ENCODE results near the gene CD99L2. TPM values are rescaled to one million over a fixed set of nuclear protein-coding genes. Genes with fewer than 3 reads are reported as not detected.
A peak's percentile ranks its signal among the peaks of the same experiment; 100 is the strongest.

The CD99L2 gene, protein sequence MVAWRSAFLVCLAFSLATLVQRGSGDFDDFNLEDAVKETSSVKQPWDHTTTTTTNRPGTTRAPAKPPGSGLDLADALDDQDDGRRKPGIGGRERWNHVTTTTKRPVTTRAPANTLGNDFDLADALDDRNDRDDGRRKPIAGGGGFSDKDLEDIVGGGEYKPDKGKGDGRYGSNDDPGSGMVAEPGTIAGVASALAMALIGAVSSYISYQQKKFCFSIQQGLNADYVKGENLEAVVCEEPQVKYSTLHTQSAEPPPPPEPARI
- 10 to 100 TPM; 12.4 to 18.3 TPM for total RNA-seq

DNA sequence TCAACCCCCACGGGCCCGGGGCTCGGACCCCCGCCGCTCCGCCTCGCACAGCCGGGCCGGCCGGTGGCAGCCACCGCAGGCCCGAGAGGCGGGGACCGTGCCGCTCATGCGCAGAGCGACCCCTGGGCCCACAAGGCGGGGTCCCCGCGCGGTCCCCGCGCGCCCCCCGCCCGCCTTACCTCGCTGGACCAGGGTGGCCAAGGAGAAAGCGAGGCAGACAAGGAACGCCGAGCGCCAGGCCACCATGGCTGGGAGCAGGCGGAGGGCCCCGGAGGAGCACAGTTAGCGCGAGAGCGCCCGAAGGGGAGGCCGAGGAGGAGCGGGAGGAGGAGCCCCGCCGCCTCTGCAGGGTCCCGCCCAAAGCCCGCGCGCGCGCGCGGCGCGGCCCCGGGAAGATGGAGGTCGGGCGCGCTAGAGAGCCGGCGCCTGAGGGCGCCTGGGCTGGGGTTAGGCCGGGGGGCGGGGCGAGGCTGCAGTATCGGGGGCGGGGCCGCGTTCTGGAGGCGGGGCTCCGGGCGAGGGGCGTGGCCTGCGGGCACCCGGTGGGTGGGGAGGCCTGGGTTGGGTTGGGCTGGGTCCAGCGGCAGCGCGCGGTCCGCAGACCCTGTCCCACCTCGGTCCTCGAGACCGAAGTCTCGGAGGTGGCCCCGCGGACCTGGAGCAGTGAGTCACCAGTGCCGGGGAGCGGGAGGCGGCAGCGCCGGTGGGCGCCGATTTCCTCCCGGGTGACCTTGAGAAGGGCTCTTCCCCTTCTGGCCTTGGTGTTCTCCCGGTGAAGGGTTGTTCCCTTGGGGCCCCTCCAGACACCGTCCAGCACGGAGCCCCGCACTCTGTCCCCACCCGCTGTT, at the start of gene CD99L2:
Gene CD99L2 (minus strand): TSS at position 326 of the 848 bp plus-strand sequence. CDS start 80 bp downstream, at position 246.
- H3K4me1 Mint-ChIP-seq (ENCODE audit: low read depth): peaks cover 8% of the 10 kb centered on the region
- no peaks in the 10 kb centered on the region for H3K9me3 Mint-ChIP-seq
- no peaks in the 10 kb centered on the region for H3K36me3 Mint-ChIP-seq (ENCODE audit: insufficient read depth in 2 of 2)
- DNase-seq (peak; percentile 90 to 91), ATAC-seq (replicated peaks in 1 of 2) (peak; percentile 96 to 97)
- H3K4me3 Mint-ChIP-seq: peak within 1 kb of the TSS; percentile 85 to 94
- peaks cover 13% of the 10 kb centered on the region for H3K27me3 Mint-ChIP-seq (ENCODE audit: low read depth)
- H3K27ac Mint-ChIP-seq: peak within 1 kb of the TSS; percentile 46

DNA sequence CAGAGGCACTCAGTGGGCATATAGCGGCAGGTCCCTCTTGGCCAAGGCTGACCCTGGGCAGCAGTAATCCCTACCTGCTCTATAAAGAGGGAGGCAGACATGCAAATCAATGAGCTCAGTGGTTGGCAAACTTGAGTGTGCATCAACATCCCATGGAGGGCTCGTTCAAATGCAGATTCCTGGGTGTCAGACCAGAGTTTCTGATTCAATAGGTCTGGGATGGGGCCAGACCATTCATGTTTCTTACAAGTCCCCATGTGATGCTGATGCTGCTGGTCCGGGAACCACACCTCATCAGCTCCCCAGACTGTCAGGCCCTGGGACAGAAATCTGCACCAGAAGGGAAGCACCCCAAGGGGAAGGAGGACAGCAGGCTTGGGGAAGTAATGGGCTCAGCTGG, 45.8 kb upstream of the CD99L2 start:
- no peak overlapping the region for H3K27ac Mint-ChIP-seq
- no peaks in the 10 kb centered on the region for H3K9me3 Mint-ChIP-seq

GRCh38 chrX:150942942-150943594, 44.6 kb upstream of the CD99L2 start:
- Mint-ChIP-seq H3K27ac (no peak overlapping the region), H3K9me3 (no peaks in the 10 kb centered on the region), H3K36me3 (ENCODE audit: insufficient read depth in 2 of 2) (no peaks in the 10 kb centered on the region), H3K4me3 (no peak overlapping the region), H3K27me3 (ENCODE audit: low read depth) (peaks cover 7% of the 10 kb centered on the region), H3K4me1 (ENCODE audit: low read depth) (no peaks in the 10 kb centered on the region)
- no peak for ATAC-seq (replicated peaks in 1 of 2)
- no peak for DNase-seq

More for the DNA sequence above, 45.8 kb upstream of the CD99L2 start:
- Mint-ChIP-seq H3K27me3 (ENCODE audit: low read depth) (peaks cover 10% of the 10 kb centered on the region), H3K36me3 (ENCODE audit: insufficient read depth in 2 of 2) (no peaks in the 10 kb centered on the region), H3K4me3 (no peak overlapping the region), H3K4me1 (ENCODE audit: low read depth) (no peaks in the 10 kb centered on the region)
- no peak for DNase-seq
- no peak for ATAC-seq (replicated peaks in 1 of 2)

DNA sequence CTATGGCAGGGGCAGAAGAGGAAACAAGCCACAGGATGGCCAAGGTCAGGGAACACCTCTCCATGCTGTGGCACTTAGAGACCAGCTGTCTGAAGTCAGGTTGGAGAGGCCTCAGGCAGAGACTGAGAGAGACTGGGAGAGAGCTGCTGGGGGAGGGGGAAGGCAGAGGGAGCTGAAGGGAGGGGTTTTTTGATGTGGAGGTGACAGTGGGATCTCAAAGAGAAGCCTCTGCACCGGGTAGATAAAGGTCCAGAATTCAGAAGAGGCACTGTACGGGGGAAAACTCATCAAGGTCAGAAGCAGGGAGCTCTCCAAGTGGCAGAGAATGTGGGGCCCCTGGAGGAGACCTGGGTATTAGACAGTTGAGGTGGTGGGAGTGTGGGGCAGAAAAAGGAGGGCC, 43.1 kb upstream of the CD99L2 start:
- ATAC-seq (replicated peaks in 1 of 2): no peak
- Mint-ChIP-seq H3K36me3 (ENCODE audit: insufficient read depth in 2 of 2) (peaks cover 0 to 3% of the 10 kb centered on the region in 2 donors), H3K4me3 (no peak overlapping the region), H3K9me3 (peaks cover 0 to 4% of the 10 kb centered on the region in 2 donors), H3K27me3 (ENCODE audit: low read depth) (no peaks in the 10 kb centered on the region), H3K4me1 (ENCODE audit: low read depth) (no peaks in the 10 kb centered on the region), H3K27ac (no peak overlapping the region)
- DNase-seq: no peak

DNA sequence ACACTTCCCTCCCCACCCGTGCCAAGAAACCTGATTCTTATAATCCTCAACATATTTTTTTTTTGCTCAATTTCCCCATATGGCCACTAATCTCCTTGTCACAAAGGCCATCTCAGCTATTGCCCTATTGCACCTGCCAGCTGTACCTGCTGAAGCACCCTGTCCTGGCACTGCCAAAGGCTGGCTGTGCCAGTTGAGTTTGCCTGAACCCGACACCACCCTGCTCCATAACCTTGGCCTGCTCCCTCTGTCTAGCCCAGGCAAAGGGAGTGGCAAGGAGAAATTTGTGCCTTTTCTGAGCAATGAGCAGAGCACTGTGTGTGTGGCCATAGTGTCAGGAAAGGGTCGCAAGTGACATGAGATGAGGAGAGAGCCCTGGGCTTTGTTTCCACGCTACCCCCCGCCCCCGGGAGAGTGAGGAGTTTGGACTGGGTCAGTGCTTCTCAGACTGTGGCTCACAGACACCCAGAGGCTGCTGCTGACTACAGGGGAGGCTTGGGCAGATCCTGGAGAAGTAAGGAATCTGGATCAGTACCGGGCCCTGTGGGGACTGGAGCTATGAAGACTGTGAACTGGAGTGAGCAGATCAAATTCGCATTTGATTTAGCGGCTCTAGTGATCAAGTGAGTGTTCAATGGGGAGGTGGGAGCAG, 42.5 kb upstream of the CD99L2 start:
- Mint-ChIP-seq H3K9me3 (peaks cover 0 to 4% of the 10 kb centered on the region in 2 donors), H3K27me3 (ENCODE audit: low read depth) (no peaks in the 10 kb centered on the region), H3K4me1 (ENCODE audit: low read depth) (no peaks in the 10 kb centered on the region), H3K27ac (no peak overlapping the region), H3K4me3 (no peak overlapping the region), H3K36me3 (ENCODE audit: insufficient read depth in 2 of 2) (peaks cover 0 to 3% of the 10 kb centered on the region in 2 donors)
- DNase-seq (no peak), ATAC-seq (replicated peaks in 1 of 2) (no peak)

DNA sequence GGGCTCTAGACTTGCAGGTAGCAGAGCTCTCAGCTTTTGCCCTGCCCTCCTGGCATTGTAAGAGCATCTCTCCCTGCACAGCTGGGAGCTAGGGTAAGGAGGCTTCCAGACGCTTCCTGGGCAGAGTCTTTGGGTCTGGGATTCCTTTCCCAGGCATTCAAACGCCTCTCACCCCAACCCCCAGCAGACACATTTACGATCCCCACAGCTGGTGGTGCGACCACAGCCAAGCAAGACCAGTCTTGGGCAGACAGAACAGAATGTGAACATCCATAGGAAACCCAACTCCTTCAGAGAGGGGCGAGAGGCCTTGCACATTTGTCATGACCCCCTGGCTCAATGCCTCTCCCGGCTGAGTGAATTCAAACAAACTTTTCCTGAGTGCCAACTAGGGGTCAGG, 38.1 kb upstream of the CD99L2 start:
- no peak for DNase-seq
- Mint-ChIP-seq H3K27ac (no peak overlapping the region), H3K9me3 (peaks cover 0 to 4% of the 10 kb centered on the region in 2 donors), H3K4me1 (ENCODE audit: low read depth) (no peaks in the 10 kb centered on the region), H3K27me3 (ENCODE audit: low read depth) (peaks cover 23% of the 10 kb centered on the region), H3K4me3 (no peak overlapping the region), H3K36me3 (ENCODE audit: insufficient read depth in 2 of 2) (peaks cover 0 to 3% of the 10 kb centered on the region in 2 donors)
- ATAC-seq (replicated peaks in 1 of 2): no peak

GRCh38 chrX:150935467-150935866, 37.0 kb upstream of the CD99L2 start:
- Mint-ChIP-seq H3K36me3 (ENCODE audit: insufficient read depth in 2 of 2) (peaks cover 0 to 3% of the 10 kb centered on the region in 2 donors), H3K27ac (no peak overlapping the region), H3K27me3 (ENCODE audit: low read depth) (peaks cover 28% of the 10 kb centered on the region), H3K4me1 (ENCODE audit: low read depth) (no peaks in the 10 kb centered on the region), H3K4me3 (no peak overlapping the region), H3K9me3 (peaks cover 0 to 4% of the 10 kb centered on the region in 2 donors)
- no peak for ATAC-seq (replicated peaks in 1 of 2)
- no peak for DNase-seq

GRCh38 chrX:150934453-150934852, 36.0 kb upstream of the CD99L2 start:
- ATAC-seq (replicated peaks in 1 of 2): no peak
- DNase-seq: no peak
- Mint-ChIP-seq H3K4me1 (ENCODE audit: low read depth) (no peaks in the 10 kb centered on the region), H3K4me3 (no peak overlapping the region), H3K36me3 (ENCODE audit: insufficient read depth in 2 of 2) (peaks cover 0 to 3% of the 10 kb centered on the region in 2 donors), H3K9me3 (peaks cover 0 to 4% of the 10 kb centered on the region in 2 donors), H3K27ac (no peak overlapping the region), H3K27me3 (ENCODE audit: low read depth) (peaks cover 28% of the 10 kb centered on the region)

GRCh38 chrX:150933945-150934350, 35.5 kb upstream of the CD99L2 start:
- Mint-ChIP-seq H3K27me3 (ENCODE audit: low read depth) (peaks cover 28% of the 10 kb centered on the region), H3K36me3 (ENCODE audit: insufficient read depth in 2 of 2) (peaks cover 0 to 3% of the 10 kb centered on the region in 2 donors), H3K27ac (no peak overlapping the region), H3K9me3 (peaks cover 0 to 4% of the 10 kb centered on the region in 2 donors), H3K4me3 (no peak overlapping the region), H3K4me1 (ENCODE audit: low read depth) (no peaks in the 10 kb centered on the region)
- no peak for ATAC-seq (replicated peaks in 1 of 2)
- DNase-seq: no peak

DNA sequence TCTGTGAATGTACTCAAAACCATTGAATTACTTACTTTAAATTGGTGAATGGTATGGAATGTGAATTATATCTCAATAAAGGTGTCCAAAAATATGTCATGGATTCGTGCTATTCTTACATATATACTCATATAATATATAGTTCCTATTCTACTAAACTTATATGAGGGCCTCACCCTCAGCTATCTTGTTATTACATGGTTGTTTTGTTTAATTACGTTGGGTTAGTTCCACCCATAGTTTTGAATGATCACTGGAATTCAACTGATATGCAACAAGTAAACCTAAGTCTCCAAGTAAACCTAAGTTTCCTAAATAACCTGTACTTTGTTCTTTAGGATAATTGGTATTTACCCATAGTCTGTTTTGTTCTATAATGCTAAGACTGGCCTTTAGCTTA, 30.6 kb upstream of the CD99L2 start:
- ATAC-seq (replicated peaks in 1 of 2): no peak
- Mint-ChIP-seq H3K4me1 (ENCODE audit: low read depth) (no peaks in the 10 kb centered on the region), H3K4me3 (no peak overlapping the region), H3K27me3 (ENCODE audit: low read depth) (peaks cover 17% of the 10 kb centered on the region), H3K9me3 (no peaks in the 10 kb centered on the region), H3K36me3 (ENCODE audit: insufficient read depth in 2 of 2) (no peaks in the 10 kb centered on the region), H3K27ac (no peak overlapping the region)
- DNase-seq: no peak

- ATAC-seq (replicated peaks in 1 of 2) (no peak), DNase-seq (no peak)
- no peak overlapping the region for H3K4me3 Mint-ChIP-seq
- no peaks in the 10 kb centered on the region for H3K4me1 Mint-ChIP-seq (ENCODE audit: low read depth)
- H3K36me3 Mint-ChIP-seq (ENCODE audit: insufficient read depth in 2 of 2): no peaks in the 10 kb centered on the region
- H3K27me3 Mint-ChIP-seq (ENCODE audit: low read depth): peaks cover 14% of the 10 kb centered on the region
- no peaks in the 10 kb centered on the region for H3K9me3 Mint-ChIP-seq
- H3K27ac Mint-ChIP-seq: no peak overlapping the region
Observed at GRCh38 chrX:150926791-150927190, 28.3 kb upstream of the CD99L2 start.

DNA sequence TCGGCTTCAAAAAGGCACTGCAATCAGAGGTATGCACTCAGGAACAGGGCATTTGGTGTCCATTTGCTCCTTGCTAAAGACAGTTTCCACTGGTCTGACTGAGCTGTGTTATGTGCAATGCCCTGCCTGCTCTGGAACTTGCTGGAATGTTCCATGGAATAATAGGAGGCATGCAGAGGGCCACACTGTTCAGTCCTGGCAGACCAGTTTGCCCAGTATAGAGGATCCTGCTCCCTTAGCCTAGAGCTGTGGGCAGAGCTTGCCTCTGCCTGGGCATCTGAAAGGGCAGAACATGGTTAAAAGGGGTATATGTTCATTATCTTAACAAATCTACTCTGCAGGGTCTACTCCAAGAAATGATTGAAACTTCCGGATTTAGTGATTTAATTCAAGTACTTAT, 27.8 kb upstream of the CD99L2 start:
- Mint-ChIP-seq H3K4me1 (ENCODE audit: low read depth) (no peaks in the 10 kb centered on the region), H3K36me3 (ENCODE audit: insufficient read depth in 2 of 2) (no peaks in the 10 kb centered on the region), H3K9me3 (no peaks in the 10 kb centered on the region), H3K4me3 (no peak overlapping the region), H3K27me3 (ENCODE audit: low read depth) (peaks cover 10% of the 10 kb centered on the region), H3K27ac (no peak overlapping the region)
- DNase-seq: no peak
- no peak for ATAC-seq (replicated peaks in 1 of 2)

DNA sequence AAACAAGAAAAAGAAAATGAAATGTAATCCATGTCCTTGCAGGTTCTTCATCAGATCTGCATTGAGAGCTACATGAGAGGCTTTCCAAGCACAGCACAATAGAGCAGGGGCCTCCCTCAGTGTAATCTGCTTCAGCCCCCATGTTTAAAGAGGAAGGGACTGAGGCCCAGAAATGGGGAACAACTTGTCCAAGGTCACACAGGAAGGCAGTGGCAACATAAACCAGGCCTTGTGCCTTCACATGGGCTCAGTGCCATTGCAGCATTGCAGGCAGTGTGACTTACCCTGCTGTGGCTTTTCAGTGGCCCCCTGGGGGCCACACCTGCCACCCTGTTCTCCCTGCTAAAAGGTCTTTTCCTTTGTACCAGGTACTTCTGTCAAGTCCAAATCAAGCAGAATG, 20.9 kb upstream of the CD99L2 start:
- Mint-ChIP-seq H3K27ac (no peak overlapping the region), H3K27me3 (ENCODE audit: low read depth) (peaks cover 7% of the 10 kb centered on the region), H3K4me3 (no peak overlapping the region), H3K9me3 (no peaks in the 10 kb centered on the region), H3K4me1 (ENCODE audit: low read depth) (no peaks in the 10 kb centered on the region), H3K36me3 (ENCODE audit: insufficient read depth in 2 of 2) (no peaks in the 10 kb centered on the region)
- DNase-seq: no peak
- no peak for ATAC-seq (replicated peaks in 1 of 2)

Data from activated T-cell treated with anti-CD3 and anti-CD28 coated beads, Interleukin-2, amount 50 U/mL, for 72 hours (primary cell).